Measurements from ENCODE around the gene PGLYRP2. TPM values are rescaled to one million over a fixed set of nuclear protein-coding genes. Genes with fewer than 3 reads are reported as not detected.

PGLYRP2 gene
- total and polyA plus RNA-seq, 9 of the 15 experiments (the other 6 are each of a cell fraction or from before 2014, with no cell fraction given): not detected

GRCh38 chr19:15479391-15480345 lies at the start of gene PGLYRP2 (continued):
- TF ChIP-seq ZBTB40 (IDR thresholded peaks at IDR 0.05) (no peak), ZBTB40 (CRISPR knock-in tag; IDR thresholded peaks at IDR 0.05) (no peak)
